GM12878 (cell line): Measurements from ENCODE around the gene GPR152. TPM values are rescaled to one million over a fixed set of nuclear protein-coding genes. Genes with fewer than 3 reads are reported as not detected.
A peak's percentile ranks its signal among the peaks of the same experiment; 100 is the strongest.

Experiments used
- CBFB ChIP-seq: IDR thresholded peaks from 2 replicates; pipeline ENCODE4 v1.6.1; 2016; ENCODE audit warnings: antibody characterized with exemption, low read depth
- CBX3 ChIP-seq: fragments of 200-600 bp; sonication (generic); IDR thresholded peaks from 2 replicates; pipeline ENCODE4 v1.6.1; 2016; ENCODE audit warnings: low read depth, borderline replicate concordance
- ELK1 ChIP-seq: IDR thresholded peaks from 2 replicates; pipeline ENCODE4 v1.6.1; 2012; ENCODE audit warnings: low read depth, low read length, improper control_type of control experiment
- HCFC1 ChIP-seq: fragments of 150-350 bp; IDR thresholded peaks from 2 replicates; pipeline ENCODE4 v1.6.1; 2014; ENCODE audit warnings: low read length
- HDAC6 ChIP-seq: fragments of 200-600 bp; sonication (generic); IDR thresholded peaks from one replicate; pipeline ENCODE4 v1.8.0; 2017; ENCODE audit warnings: antibody characterized with exemption; ENCODE audit not compliant: unreplicated experiment
- IKZF1 ChIP-seq: fragments of 450-650 bp; conservative IDR thresholded peaks from 2 replicates; pipeline ENCODE4 v1.6.1; 2017; ENCODE audit warnings: antibody characterized with exemption, mild to moderate bottlenecking
- KLF5 ChIP-seq: fragments of 450-650 bp; IDR thresholded peaks from 2 replicates; pipeline ENCODE4 v1.6.1; 2014; ENCODE audit warnings: mild to moderate bottlenecking; ENCODE audit not compliant: partially characterized antibody
- MAX ChIP-seq: IDR thresholded peaks from 2 replicates; pipeline ENCODE4 v1.6.1; 2012; ENCODE audit warnings: low read depth, low read length, improper control_type of control experiment
- MYC ChIP-seq: IDR thresholded peaks from 2 replicates; pipeline ENCODE4 v1.6.1; 2011; ENCODE audit warnings: mild to moderate bottlenecking, low read length, moderate library complexity, inconsistent platforms; ENCODE audit not compliant: insufficient read depth, insufficient replicate concordance, insufficient read length, severe bottlenecking
- NR2F1 ChIP-seq: fragments of 450-650 bp; conservative IDR thresholded peaks from 2 replicates; pipeline ENCODE4 v1.6.1; 2017; ENCODE audit warnings: mild to moderate bottlenecking
- NRF1 ChIP-seq: conservative IDR thresholded peaks from 2 replicates; pipeline ENCODE4 v1.6.1; 2011; ENCODE audit warnings: mild to moderate bottlenecking, low read depth, low read length, improper control_type of control experiment
- POLR2A ChIP-seq: IDR thresholded peaks from 2 replicates; pipeline ENCODE4 v1.6.1; 2011; ENCODE audit warnings: low read depth, mild to moderate bottlenecking, low read length
- RAD21 ChIP-seq: IDR thresholded peaks from 2 replicates; pipeline ENCODE4 v1.6.1; 2011; ENCODE audit warnings: mild to moderate bottlenecking, low read depth, low read length, moderate library complexity; ENCODE audit not compliant: insufficient read depth
- SMC3 ChIP-seq: IDR thresholded peaks from 2 replicates; pipeline ENCODE4 v1.6.1; 2011; ENCODE audit warnings: low read length, improper control_type of control experiment, borderline replicate concordance
- STAT3 ChIP-seq: IDR thresholded peaks from 2 replicates; pipeline ENCODE4 v1.6.1; 2011; ENCODE audit warnings: low read depth, low read length, improper control_type of control experiment
- TCF12 ChIP-seq: IDR thresholded peaks from 2 replicates; pipeline ENCODE4 v1.6.1; 2011; ENCODE audit warnings: low read depth, mild to moderate bottlenecking, low read length
- WRNIP1 ChIP-seq: IDR thresholded peaks from 2 replicates; pipeline ENCODE4 v1.6.1; 2011; ENCODE audit warnings: low read depth, low read length, improper control_type of control experiment, borderline replicate concordance
- ZBTB4 ChIP-seq: fragments of 450-650 bp; formaldehyde crosslinking; IDR thresholded peaks from 2 replicates; pipeline ENCODE4 v1.4.0; 2022; ENCODE audit warnings: mild to moderate bottlenecking, moderate library complexity
- polyA plus RNA-seq, 11 experiments: library from polyadenylated mRNA; depleted of rRNA in 4 of 11; unstranded in 6 of 11; stranded (reverse) in 5 of 11; fragments of >200 nt; fragmentation: Nextera tagmentation in 4 of 11; fragmentation: Illumina TruSeq in 1 of 11; extraction: Ambion mirVana in 4 of 11; extraction: Trizol in 1 of 11; gene quantifications; 1 replicate in 1 of 11; 2 replicates in 10 of 11; pipeline versions ENCODE4 v1.2.1 to v1.2.3, GENCODE V29; 2011 to 2016; ENCODE audit warnings: inconsistent platforms in 2 of 11, missing spikeins in 2 of 11, low read depth in 1 of 11
- total RNA-seq, 4 experiments: library from RNA; depleted of rRNA in 3 of 4; stranded (reverse); fragments of >200 nt in 3 of 4; fragmentation: Illumina TruSeq in 1 of 4; extraction: Trizol in 1 of 4; gene quantifications; 2 replicates each; pipeline versions ENCODE4 v1.2.1 to v1.2.3, GENCODE V29; 2013 to 2021
- TF ChIP-seq, protein P1 (sequence below), 3 experiments: IDR thresholded peaks in 2 of 3; conservative IDR thresholded peaks in 1 of 3; 2 replicates each; pipeline ENCODE4 v1.5.1; 2011; ENCODE audit warnings: low read depth in 3 of 3, low read length in 3 of 3, mild to moderate bottlenecking in 3 of 3, control low read depth in 2 of 3, moderate library complexity in 2 of 3, inconsistent platforms in 1 of 3, mixed read lengths in 1 of 3; ENCODE audit not compliant: control insufficient read depth in 2 of 3, insufficient read depth in 1 of 3; ENCODE audit errors: extremely low read depth in 1 of 3
- TF ChIP-seq, protein P2 (sequence below): IDR thresholded peaks from 2 replicates; pipeline ENCODE4 v1.6.1; 2012; ENCODE audit warnings: low read length, inconsistent platforms
- TF ChIP-seq, protein P3 (sequence below): IDR thresholded peaks from 2 replicates; pipeline ENCODE4 v1.6.1; 2011; ENCODE audit warnings: borderline replicate concordance, low read depth, mild to moderate bottlenecking, moderate library complexity, mixed read lengths, low read length; ENCODE audit not compliant: insufficient read depth; ENCODE audit errors: extremely low read length

GPR152 gene
- total and polyA plus RNA-seq, 10 of the 15 experiments (the other 5 are each of a cell fraction or from before 2014, with no cell fraction given) = not detected

GRCh38 chr11:67437082-67437808, 15.3 kb downstream of the GPR152 start, which contains the start of gene PTPRCAP (continued):
- TF ChIP-seq, protein P1, sequence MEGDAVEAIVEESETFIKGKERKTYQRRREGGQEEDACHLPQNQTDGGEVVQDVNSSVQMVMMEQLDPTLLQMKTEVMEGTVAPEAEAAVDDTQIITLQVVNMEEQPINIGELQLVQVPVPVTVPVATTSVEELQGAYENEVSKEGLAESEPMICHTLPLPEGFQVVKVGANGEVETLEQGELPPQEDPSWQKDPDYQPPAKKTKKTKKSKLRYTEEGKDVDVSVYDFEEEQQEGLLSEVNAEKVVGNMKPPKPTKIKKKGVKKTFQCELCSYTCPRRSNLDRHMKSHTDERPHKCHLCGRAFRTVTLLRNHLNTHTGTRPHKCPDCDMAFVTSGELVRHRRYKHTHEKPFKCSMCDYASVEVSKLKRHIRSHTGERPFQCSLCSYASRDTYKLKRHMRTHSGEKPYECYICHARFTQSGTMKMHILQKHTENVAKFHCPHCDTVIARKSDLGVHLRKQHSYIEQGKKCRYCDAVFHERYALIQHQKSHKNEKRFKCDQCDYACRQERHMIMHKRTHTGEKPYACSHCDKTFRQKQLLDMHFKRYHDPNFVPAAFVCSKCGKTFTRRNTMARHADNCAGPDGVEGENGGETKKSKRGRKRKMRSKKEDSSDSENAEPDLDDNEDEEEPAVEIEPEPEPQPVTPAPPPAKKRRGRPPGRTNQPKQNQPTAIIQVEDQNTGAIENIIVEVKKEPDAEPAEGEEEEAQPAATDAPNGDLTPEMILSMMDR (IDR thresholded peaks at IDR 0.05 in 2 of 3, conservative IDR thresholded peaks at IDR 0.05 in 1 of 3; ENCODE audit: control insufficient read depth in 2 of 3, extremely low read depth in 1 of 3, insufficient read depth in 1 of 3, low read depth in 3 of 3, low read length in 3 of 3) = no peak
- TF ChIP-seq ZBTB4 = no peak
- no peak for TF ChIP-seq MAX
- TF ChIP-seq WRNIP1 = no peak
- TF ChIP-seq ELK1 = peak; percentile 14; the same call in 1 of the 2 replicates
- TF ChIP-seq NR2F1 = peak; percentile 19; the same call in 1 of the 2 replicates
- no peak for TF ChIP-seq NRF1
- TF ChIP-seq CBFB = peak; percentile 50
- TF ChIP-seq STAT3 = no peak
- TF ChIP-seq KLF5 = no peak
- no peak for TF ChIP-seq CBX3
- 0 out of 2 replicates have a peak, but pooled peaks have one; percentile 66 for TF ChIP-seq TCF12
- TF ChIP-seq, protein P2, sequence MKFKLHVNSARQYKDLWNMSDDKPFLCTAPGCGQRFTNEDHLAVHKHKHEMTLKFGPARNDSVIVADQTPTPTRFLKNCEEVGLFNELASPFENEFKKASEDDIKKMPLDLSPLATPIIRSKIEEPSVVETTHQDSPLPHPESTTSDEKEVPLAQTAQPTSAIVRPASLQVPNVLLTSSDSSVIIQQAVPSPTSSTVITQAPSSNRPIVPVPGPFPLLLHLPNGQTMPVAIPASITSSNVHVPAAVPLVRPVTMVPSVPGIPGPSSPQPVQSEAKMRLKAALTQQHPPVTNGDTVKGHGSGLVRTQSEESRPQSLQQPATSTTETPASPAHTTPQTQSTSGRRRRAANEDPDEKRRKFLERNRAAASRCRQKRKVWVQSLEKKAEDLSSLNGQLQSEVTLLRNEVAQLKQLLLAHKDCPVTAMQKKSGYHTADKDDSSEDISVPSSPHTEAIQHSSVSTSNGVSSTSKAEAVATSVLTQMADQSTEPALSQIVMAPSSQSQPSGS = no peak
- TF ChIP-seq HDAC6 = no peak
- TF ChIP-seq POLR2A = peak; percentile 94
- TF ChIP-seq, protein P3, sequence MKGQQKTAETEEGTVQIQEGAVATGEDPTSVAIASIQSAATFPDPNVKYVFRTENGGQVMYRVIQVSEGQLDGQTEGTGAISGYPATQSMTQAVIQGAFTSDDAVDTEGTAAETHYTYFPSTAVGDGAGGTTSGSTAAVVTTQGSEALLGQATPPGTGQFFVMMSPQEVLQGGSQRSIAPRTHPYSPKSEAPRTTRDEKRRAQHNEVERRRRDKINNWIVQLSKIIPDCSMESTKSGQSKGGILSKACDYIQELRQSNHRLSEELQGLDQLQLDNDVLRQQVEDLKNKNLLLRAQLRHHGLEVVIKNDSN = no peak
- no peak for TF ChIP-seq HCFC1
- TF ChIP-seq MYC = no peak
- TF ChIP-seq SMC3 = no peak
- peak; percentile 74 for TF ChIP-seq IKZF1
- TF ChIP-seq RAD21 = no peak
